Effector memory CD8-positive, alpha-beta T cell (primary cell): ENCODE results near the gene BPIFB4.

Source experiments
- ATAC-seq: fragments of 150-1000 bp; cut with Tn5 transposase; replicated peaks from 2 replicates; pipeline ENCODE4 v1.10.0; 2021; ENCODE audit warnings: mild to moderate bottlenecking, moderate library complexity
- DNase-seq, 3 experiments: peaks; one replicate each; pipeline ENCODE4 v3.0.0; 2021
- H3K27ac Mint-ChIP-seq, 2 donors: one replicate each; pipeline ENCODE4 v1.8.0; 2022; ENCODE audit warnings: mild to moderate bottlenecking in 2 of 2, mixed read lengths in 2 of 2, moderate library complexity in 2 of 2
- H3K27me3 Mint-ChIP-seq, 2 donors: one replicate each; pipeline ENCODE4 v1.8.0; 2022; ENCODE audit warnings: mixed read lengths in 2 of 2
- H3K36me3 Mint-ChIP-seq: one replicate; pipeline ENCODE4 v1.8.0; 2022; ENCODE audit warnings: mild to moderate bottlenecking, moderate library complexity, mixed read lengths; ENCODE audit not compliant: insufficient read depth
- H3K4me1 Mint-ChIP-seq, 2 donors: one replicate each; pipeline ENCODE4 v1.8.0; 2022; ENCODE audit warnings: low read depth in 2 of 2, mixed read lengths in 2 of 2
- H3K4me3 Mint-ChIP-seq, 2 donors: one replicate each; pipeline ENCODE4 v1.8.0; 2022; ENCODE audit warnings: mild to moderate bottlenecking in 2 of 2, mixed read lengths in 2 of 2, moderate library complexity in 2 of 2
- H3K9me3 Mint-ChIP-seq, 2 donors: one replicate each; pipeline ENCODE4 v1.8.0; 2022; ENCODE audit warnings: mixed read lengths in 2 of 2

Gene BPIFB4

GRCh38 chr20:33154252-33154651 lies 74.8 kb downstream of the BPIFB4 start:
- Mint-ChIP-seq H3K36me3 (no peaks in the 10 kb centered on the region), H3K27me3 (peaks cover 30 to 48% of the 10 kb centered on the region in 2 donors), H3K9me3 (no peaks in the 10 kb centered on the region), H3K4me1 (no peaks in the 10 kb centered on the region), H3K27ac (no peak overlapping the region), H3K4me3 (no peak overlapping the region)
- ATAC-seq (no peak), DNase-seq (no peak)

GRCh38 chr20:33158637-33159385 lies 79.4 kb downstream of the BPIFB4 start:
- Mint-ChIP-seq H3K27ac (no peak overlapping the region), H3K4me1 (no peaks in the 10 kb centered on the region), H3K27me3 (peaks cover 34 to 46% of the 10 kb centered on the region in 2 donors), H3K9me3 (no peaks in the 10 kb centered on the region), H3K36me3 (peaks cover 3% of the 10 kb centered on the region), H3K4me3 (no peak overlapping the region)
- ATAC-seq (no peak), DNase-seq (no peak)

GRCh38 chr20:33159713-33160112 lies 80.3 kb downstream of the BPIFB4 start:
- Mint-ChIP-seq H3K36me3 (peaks cover 3% of the 10 kb centered on the region), H3K9me3 (no peaks in the 10 kb centered on the region), H3K4me3 (no peak overlapping the region), H3K27ac (no peak overlapping the region), H3K4me1 (no peaks in the 10 kb centered on the region), H3K27me3 (peaks cover 25 to 46% of the 10 kb centered on the region in 2 donors)
- DNase-seq (no peak), ATAC-seq (no peak)

- Mint-ChIP-seq H3K36me3 (peaks cover 3% of the 10 kb centered on the region), H3K27ac (no peak overlapping the region), H3K4me1 (no peaks in the 10 kb centered on the region), H3K27me3 (peaks cover 28 to 52% of the 10 kb centered on the region in 2 donors), H3K9me3 (no peaks in the 10 kb centered on the region), H3K4me3 (no peak overlapping the region)
- DNase-seq: no peak
- no peak for ATAC-seq
Measured at GRCh38 chr20:33160681-33161080, 81.2 kb downstream of the BPIFB4 start.
